Measurements from ENCODE around the gene VWA3B.

VWA3B gene

DNA sequence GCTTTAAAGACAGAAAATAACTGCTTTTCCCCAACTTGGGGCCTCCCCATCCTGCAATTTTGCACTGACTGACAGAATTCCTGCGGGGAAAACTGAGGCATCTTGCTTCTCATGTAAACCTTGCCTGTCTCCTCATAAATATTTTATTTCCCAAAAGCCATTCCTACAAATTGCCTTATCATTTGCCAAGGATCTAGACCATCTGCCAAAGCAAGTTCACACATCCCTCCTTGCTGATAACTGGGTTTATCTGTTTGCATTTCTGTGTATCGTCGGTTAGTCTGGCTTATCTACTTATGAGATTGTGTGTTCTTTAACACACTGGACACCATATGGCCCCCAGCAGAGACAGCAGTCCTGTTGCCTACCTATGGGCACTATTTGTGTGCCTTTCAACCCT is 256.3 kb downstream of the VWA3B start:
- in situ Hi-C loops (cut with HindIII; ENCODE audit: low pct_ligation_motif_present, low sequenced_read_pairs): no loop called here
- H3K27ac ChIP-seq: no peak overlapping the region
- no peaks in the 10 kb centered on the region for H3K36me3 ChIP-seq (replicated peaks)
- DNase-seq: no peak
- H3K4me3 ChIP-seq (ENCODE audit: low read depth, low read length): no peak overlapping the region
- TF ChIP-seq, protein P1, sequence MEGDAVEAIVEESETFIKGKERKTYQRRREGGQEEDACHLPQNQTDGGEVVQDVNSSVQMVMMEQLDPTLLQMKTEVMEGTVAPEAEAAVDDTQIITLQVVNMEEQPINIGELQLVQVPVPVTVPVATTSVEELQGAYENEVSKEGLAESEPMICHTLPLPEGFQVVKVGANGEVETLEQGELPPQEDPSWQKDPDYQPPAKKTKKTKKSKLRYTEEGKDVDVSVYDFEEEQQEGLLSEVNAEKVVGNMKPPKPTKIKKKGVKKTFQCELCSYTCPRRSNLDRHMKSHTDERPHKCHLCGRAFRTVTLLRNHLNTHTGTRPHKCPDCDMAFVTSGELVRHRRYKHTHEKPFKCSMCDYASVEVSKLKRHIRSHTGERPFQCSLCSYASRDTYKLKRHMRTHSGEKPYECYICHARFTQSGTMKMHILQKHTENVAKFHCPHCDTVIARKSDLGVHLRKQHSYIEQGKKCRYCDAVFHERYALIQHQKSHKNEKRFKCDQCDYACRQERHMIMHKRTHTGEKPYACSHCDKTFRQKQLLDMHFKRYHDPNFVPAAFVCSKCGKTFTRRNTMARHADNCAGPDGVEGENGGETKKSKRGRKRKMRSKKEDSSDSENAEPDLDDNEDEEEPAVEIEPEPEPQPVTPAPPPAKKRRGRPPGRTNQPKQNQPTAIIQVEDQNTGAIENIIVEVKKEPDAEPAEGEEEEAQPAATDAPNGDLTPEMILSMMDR (IDR thresholded peaks at IDR 0.05; ENCODE audit: low read depth, low read length, missing control alignments): no peak
- H3K27me3 ChIP-seq (replicated peaks): peaks cover 37% of the 10 kb centered on the region

- DNase-seq: no peak
- H3K27me3 ChIP-seq (replicated peaks): peaks cover 44% of the 10 kb centered on the region
- no peaks in the 10 kb centered on the region for H3K36me3 ChIP-seq (replicated peaks)
- H3K4me3 ChIP-seq (ENCODE audit: low read depth, low read length): peak within 1 kb of the TSS; percentile 30
- no peak within 1 kb of the TSS for H3K27ac ChIP-seq
- TF ChIP-seq, protein P1 (IDR thresholded peaks at IDR 0.05; ENCODE audit: low read depth, low read length, missing control alignments): peak; percentile 11
- in situ Hi-C loops (cut with HindIII; ENCODE audit: low pct_ligation_motif_present, low sequenced_read_pairs): no loop called here
Observed at GRCh38 chr2:98346311-98347236, 259.6 kb downstream of the VWA3B start, which contains the start of gene CNGA3. TSS of gene CNGA3 (plus strand) at chr2:98346456. CDS start at chr2:98369976, 23,520 bp downstream.

DNA sequence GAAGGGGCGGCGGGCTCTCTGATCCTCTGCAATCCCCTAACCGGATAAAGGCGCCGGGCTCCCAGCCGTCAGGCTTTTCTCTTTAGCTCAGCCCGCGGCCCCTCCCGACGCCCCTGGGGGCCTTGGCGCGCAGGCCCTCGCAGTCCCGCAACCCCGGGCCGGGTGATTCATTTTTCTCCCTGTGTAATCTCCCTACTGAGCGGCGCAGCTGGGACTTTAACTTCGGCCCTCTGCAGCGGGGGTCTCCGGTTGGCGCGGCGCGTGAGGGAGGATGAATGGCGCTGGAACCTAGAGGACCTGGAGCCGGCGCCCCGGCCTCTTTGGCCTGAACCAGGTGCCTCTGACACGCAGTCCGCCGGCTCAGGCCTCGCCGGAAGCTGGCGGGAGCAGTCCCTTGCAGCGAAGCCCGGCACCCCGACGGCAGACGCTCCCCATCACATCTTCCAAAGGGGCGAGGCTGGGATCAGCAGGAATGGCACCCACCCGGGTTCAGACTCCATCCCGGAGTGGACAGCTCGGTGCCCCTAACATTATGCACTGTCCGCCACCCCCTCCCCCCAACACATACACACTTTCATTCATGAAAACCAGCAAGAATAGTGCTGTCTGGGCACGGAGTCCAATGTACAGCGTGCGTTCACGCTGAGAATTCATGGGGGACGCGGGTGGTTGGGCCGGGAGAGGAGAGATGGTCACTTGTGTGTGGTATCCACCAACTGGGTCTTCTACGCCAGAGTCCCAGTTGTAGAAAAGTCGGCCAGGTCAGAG is 260.5 kb downstream of the VWA3B start:
- no peak for DNase-seq
- no peak overlapping the region for H3K4me3 ChIP-seq (ENCODE audit: low read depth, low read length)
- TF ChIP-seq, protein P1 (IDR thresholded peaks at IDR 0.05; ENCODE audit: low read depth, low read length, missing control alignments): no peak
- H3K36me3 ChIP-seq (replicated peaks): no peaks in the 10 kb centered on the region
- peaks cover 44% of the 10 kb centered on the region for H3K27me3 ChIP-seq (replicated peaks)
- no peak overlapping the region for H3K27ac ChIP-seq
- in situ Hi-C loops (cut with HindIII; ENCODE audit: low pct_ligation_motif_present, low sequenced_read_pairs): no loop called here

DNA sequence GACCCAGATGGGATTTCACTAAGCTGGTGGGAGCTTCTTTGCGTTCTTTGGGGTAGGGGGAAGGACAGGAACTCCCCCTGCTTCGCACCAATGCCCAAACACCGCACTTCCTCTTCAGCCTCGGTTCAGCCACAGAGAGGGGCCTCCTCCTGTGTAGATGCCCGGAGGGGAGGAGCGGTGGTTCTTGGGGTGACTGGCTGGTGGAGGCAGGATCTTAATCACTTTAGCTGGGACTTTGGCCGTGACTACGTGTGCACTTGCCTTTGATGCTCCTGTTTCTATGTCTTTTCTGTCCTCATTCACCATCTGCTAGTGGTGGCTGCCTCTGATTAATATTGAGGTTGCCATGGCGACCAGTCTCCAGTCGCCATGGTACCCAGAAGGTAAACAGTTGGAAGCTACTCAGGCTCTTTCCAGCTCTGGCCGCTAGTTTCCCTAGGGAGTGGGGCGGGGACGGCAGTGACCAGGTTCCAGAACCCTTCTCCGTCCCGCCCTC is 261.1 kb downstream of the VWA3B start:
- H3K36me3 ChIP-seq (replicated peaks): no peaks in the 10 kb centered on the region
- H3K27ac ChIP-seq: no peak overlapping the region
- TF ChIP-seq, protein P1 (IDR thresholded peaks at IDR 0.05; ENCODE audit: low read depth, low read length, missing control alignments): no peak
- DNase-seq: no peak
- in situ Hi-C loops (cut with HindIII; ENCODE audit: low pct_ligation_motif_present, low sequenced_read_pairs): no loop called here
- peaks cover 44% of the 10 kb centered on the region for H3K27me3 ChIP-seq (replicated peaks)
- no peak overlapping the region for H3K4me3 ChIP-seq (ENCODE audit: low read depth, low read length)

- no peak for DNase-seq
- no peaks in the 10 kb centered on the region for H3K36me3 ChIP-seq (replicated peaks)
- peaks cover 34% of the 10 kb centered on the region for H3K27me3 ChIP-seq (replicated peaks)
- TF ChIP-seq, protein P1 (IDR thresholded peaks at IDR 0.05; ENCODE audit: low read depth, low read length, missing control alignments): no peak
- in situ Hi-C loops (cut with HindIII; ENCODE audit: low pct_ligation_motif_present, low sequenced_read_pairs): no loop called here
- no peak overlapping the region for H3K4me3 ChIP-seq (ENCODE audit: low read depth, low read length)
- no peak overlapping the region for H3K27ac ChIP-seq
Observed at GRCh38 chr2:98350411-98350810, 263.4 kb downstream of the VWA3B start.

Data from brain microvascular endothelial cell (primary cell).